ENCODE measurements around the gene REEP2.

- TF ChIP-seq POLR2A (IDR thresholded peaks at IDR 0.05) (no peak), CTCF (IDR thresholded peaks at IDR 0.05) (no peak)
These were observed 49.7 kb downstream of the REEP2 start for GRCh38 chr5:138488481-138488945.

Measured in vagina (tissue), 2 donors.